ENCODE data around the gene STARD10. TPM values are rescaled to one million over a fixed set of nuclear protein-coding genes. Genes with fewer than 3 reads are reported as not detected.

Gene STARD10
- total RNA-seq, 3 donors from 2014 or later = 177 to 472 (median 306) TPM

DNA sequence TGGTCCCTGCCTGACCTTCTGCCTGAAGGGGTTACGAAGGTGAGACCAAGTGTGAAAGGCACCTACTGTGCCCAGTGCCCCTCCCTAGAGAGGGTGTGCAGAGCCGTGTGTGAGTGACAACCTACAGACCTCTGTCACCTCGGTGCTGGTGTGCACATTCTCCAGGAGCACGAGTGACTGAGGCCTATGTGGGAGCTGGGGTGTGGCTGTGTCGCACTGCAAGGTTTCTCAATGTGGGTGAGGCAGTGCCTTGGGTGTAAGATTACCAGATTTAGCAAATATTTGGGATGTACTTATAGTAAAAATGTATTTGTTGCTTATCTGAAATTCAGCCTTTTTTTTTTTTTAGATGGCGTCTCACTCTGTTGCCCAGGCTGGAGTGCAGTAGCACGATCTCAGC, 5.6 kb downstream of the STARD10 start:
- H3K36me3 ChIP-seq (ENCODE audit: low read depth) = no peaks in the 10 kb centered on the region
- ATAC-seq (no peak), DNase-seq (peak in 2 of 3 donors; percentile 50 to 57)
- H3K9me3 ChIP-seq = no peaks in the 10 kb centered on the region
- intact Hi-C loops (cut with DNase I, micrococcal nuclease) = no loop called here
- no peak overlapping the region for H3K4me3 ChIP-seq
- TF ChIP-seq, protein P1, sequence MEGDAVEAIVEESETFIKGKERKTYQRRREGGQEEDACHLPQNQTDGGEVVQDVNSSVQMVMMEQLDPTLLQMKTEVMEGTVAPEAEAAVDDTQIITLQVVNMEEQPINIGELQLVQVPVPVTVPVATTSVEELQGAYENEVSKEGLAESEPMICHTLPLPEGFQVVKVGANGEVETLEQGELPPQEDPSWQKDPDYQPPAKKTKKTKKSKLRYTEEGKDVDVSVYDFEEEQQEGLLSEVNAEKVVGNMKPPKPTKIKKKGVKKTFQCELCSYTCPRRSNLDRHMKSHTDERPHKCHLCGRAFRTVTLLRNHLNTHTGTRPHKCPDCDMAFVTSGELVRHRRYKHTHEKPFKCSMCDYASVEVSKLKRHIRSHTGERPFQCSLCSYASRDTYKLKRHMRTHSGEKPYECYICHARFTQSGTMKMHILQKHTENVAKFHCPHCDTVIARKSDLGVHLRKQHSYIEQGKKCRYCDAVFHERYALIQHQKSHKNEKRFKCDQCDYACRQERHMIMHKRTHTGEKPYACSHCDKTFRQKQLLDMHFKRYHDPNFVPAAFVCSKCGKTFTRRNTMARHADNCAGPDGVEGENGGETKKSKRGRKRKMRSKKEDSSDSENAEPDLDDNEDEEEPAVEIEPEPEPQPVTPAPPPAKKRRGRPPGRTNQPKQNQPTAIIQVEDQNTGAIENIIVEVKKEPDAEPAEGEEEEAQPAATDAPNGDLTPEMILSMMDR (IDR thresholded peaks at IDR 0.05) = no peak
- H3K4me1 ChIP-seq (ENCODE audit: low read depth) = peaks cover 60% of the 10 kb centered on the region

DNA sequence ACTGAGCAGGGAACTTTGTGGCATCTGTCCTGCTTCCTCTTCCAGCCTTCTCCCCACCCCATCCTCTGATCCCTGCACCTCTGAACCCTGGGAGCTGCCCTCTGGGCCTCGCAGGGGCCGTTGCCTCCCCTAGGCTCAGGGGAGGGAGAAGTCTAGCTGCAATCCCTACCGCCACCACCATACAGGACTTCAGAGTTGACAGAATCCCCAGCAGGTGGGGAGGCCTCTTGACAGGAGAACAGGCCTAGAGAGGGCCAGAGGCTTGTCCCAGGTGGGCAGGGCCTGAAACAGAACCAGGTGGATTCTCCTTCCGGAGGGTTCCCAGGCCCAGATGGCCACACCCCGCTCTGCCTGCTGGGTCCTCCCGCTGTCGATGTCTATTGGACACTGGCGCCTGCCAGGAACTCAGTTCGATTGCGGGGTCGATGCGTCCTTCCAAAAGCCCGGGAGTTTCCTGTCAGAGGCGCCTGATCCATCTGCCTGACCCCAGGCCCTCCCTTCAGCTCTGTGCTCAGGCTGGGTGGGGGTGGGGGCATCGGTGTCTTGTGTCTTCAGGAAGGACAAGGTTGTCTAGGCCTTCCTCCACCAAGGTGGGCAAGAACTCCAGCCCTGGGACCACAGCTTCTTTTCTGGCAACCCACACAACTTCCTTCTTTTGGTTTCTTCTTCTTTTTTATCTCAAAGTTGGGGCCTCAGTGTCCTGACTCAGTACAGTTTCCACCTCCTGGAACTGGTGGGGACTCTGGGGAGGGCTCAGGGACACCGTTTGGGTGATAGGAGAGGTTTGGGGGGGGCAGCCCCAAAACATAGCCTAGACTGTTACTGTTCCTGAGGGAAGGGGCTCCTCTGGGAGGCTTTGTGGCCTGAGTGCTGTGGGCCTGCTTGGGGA, 6.4 kb downstream of the STARD10 start:
- H3K9me3 ChIP-seq = no peaks in the 10 kb centered on the region
- H3K4me3 ChIP-seq = no peak overlapping the region
- no peaks in the 10 kb centered on the region for H3K36me3 ChIP-seq (ENCODE audit: low read depth)
- peaks cover 62% of the 10 kb centered on the region for H3K4me1 ChIP-seq (ENCODE audit: low read depth)
- intact Hi-C loops (cut with DNase I, micrococcal nuclease) = no loop called here
- TF ChIP-seq, protein P1 (IDR thresholded peaks at IDR 0.05) = no peak
- DNase-seq (peak; percentile 83 to 89 (median 86)), ATAC-seq (peak; percentile 66)

DNA sequence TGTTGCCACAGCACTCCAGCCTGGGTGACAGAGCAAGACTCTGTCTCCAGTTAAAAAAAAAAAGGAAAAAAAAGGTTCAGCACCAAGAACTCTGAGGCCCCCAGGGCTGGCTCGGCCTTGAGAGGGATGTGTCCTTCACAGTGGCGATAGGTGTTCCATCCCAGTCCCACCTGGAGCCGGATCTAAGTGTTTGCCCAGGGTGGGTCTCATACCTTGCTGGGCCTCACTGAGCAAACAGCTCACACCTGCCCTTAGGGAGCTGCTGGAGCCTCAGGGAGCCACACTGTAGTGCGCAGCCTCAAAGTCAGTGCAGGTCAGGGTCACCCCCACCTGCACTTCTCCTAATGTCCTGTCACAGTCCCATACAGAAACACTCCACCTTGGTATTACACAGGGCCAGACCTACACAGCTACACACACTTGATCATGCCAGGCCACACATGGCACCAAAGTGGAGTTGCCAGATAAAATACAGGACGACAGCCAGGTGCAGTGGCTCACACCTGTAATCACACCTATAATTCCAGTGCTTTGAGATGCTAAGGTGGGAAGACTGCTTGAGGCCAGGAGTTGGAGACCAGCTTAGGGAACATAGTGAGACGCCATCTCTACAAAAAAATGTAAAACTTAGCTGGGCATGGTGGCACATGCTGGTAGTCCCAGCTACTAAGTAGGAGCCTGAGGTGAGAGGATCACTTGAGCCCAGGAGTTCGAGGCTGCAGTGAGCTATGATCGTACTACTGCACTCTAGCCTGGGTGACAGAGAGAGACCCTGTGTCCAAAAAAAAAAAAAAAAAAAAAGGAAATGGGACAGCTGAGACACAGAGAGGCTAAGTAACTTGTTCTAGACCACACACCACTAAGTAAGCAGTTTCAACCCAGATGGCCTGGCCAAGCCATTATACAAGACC, 7.3 kb downstream of the STARD10 start:
- DNase-seq = peak; percentile 83 to 87 (median 84)
- no peaks in the 10 kb centered on the region for H3K36me3 ChIP-seq (ENCODE audit: low read depth)
- no peak overlapping the region for H3K4me3 ChIP-seq
- ATAC-seq = peak; percentile 73
- TF ChIP-seq, protein P1 (IDR thresholded peaks at IDR 0.05) = no peak
- H3K9me3 ChIP-seq = no peaks in the 10 kb centered on the region
- H3K4me1 ChIP-seq (ENCODE audit: low read depth) = peaks cover 62% of the 10 kb centered on the region
- intact Hi-C loops (cut with DNase I, micrococcal nuclease) = no loop called here

DNA sequence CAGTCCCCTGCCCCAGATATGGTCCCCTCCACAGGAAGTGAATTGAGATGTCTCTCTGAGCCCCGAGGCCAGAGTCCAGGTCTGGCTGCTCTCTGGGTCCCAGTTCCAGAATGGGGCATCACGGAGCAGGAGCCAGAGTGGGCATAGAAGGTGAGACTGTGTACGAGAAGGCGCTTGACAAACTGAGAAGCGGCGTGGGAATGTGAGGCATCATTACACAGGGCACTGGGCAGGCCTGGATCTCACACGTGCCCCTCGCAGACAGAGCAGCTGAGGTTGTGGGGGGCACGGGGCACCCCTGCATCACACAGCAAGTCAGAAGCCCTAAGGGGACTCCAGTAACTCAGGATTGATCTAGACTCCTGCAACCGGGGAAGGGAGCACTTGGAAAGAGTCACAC, 9.2 kb downstream of the STARD10 start:
- H3K4me1 ChIP-seq (ENCODE audit: low read depth) = peaks cover 60% of the 10 kb centered on the region
- no peak overlapping the region for H3K4me3 ChIP-seq
- H3K36me3 ChIP-seq (ENCODE audit: low read depth) = no peaks in the 10 kb centered on the region
- no peak for ATAC-seq
- intact Hi-C loops (cut with DNase I, micrococcal nuclease) = no loop called here
- no peaks in the 10 kb centered on the region for H3K9me3 ChIP-seq
- TF ChIP-seq, protein P1 (IDR thresholded peaks at IDR 0.05) = no peak
- DNase-seq = peak in 2 of 3 donors; percentile 38 to 48

DNA sequence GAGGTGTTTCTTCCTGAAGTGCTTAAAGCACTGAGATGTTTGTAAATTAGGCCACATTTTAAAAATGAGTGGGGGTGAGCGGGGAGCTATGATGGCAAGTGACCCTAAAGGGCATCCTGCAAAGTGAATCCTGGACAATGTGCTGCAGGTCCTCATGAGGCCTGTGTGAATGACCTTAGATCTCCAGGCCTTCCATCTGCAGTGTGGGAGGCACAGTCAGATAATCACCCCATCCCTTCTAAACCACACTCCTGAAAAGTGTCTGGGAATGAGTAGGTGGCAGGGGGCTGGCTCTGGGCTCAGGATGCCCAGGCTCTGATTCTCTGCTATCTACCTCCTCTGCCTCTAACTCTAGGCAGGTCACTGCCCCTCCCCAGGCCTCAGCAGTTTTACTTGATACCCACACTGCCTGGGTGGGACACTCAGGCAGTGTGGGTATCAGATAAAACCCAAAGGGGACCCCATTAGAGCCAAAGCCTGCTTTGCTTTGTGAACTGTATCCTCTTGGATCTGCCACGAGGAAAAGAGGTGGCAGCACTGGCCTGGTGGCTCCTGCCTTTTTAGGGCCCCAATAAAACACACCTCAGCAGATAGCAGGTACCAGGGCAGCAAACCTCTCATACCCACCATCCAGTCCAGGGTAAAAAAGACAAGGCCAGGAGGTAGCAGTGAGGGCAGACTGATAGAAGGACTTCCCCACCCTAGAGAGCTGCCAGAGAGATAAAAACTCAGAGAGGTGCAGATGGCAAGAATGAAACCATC, 10.5 kb downstream of the STARD10 start:
- DNase-seq (peak; percentile 43 to 68 (median 46)), ATAC-seq (peak; percentile 9)
- TF ChIP-seq, protein P1 (IDR thresholded peaks at IDR 0.05) = no peak
- Histone ChIP-seq H3K4me1 (ENCODE audit: low read depth) (peaks cover 57% of the 10 kb centered on the region), H3K36me3 (ENCODE audit: low read depth) (no peaks in the 10 kb centered on the region), H3K4me3 (no peak overlapping the region), H3K9me3 (no peaks in the 10 kb centered on the region)
- intact Hi-C loops (cut with DNase I, micrococcal nuclease) = no loop called here
